Astrocyte of the spinal cord (primary cell): Measurements from ENCODE around the gene TOMM5.

Experiments
- DNase-seq: peaks from one replicate; pipeline ENCODE4 v3.0.0; 2011; ENCODE audit warnings: low read depth, low spot score
- H3K4me3 ChIP-seq: 2 replicates; pipeline ENCODE4 v1.5.1; 2011; ENCODE audit warnings: low read depth, mild to moderate bottlenecking, low read length, moderate library complexity
- CTCF ChIP-seq: IDR thresholded peaks from 2 replicates; pipeline ENCODE4 v1.5.1; 2012; ENCODE audit warnings: low read depth, mild to moderate bottlenecking, low read length, inconsistent platforms
- in situ Hi-C: cut with HindIII; loops from 2 replicates; pipeline ENCODE4 v1.10.0; 2017; ENCODE audit warnings: low sequenced_read_pairs

Gene TOMM5

DNA sequence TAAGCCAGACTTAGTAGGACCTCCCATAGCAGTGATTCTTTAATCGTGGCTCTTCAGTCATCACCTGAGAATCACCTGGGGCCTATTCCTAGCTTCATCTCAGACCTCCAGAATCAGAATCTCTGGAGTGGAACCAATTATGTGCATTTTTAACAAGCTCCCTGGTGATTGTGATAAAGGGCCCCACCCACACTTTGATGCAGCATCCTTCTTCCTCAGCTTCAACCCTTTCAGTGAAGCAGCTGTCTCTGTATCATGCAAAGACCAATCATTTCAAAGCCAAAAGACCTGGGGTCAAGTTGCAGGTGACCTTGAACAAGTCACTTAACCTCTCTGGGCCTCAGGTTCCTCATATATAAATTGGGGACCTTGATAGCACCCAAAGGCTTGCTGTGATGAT is 33.3 kb downstream of the TOMM5 start:
- in situ Hi-C loops = no loop called here
- H3K4me3 ChIP-seq = no peak overlapping the region
- TF ChIP-seq CTCF = no peak
- no peak for DNase-seq

DNA sequence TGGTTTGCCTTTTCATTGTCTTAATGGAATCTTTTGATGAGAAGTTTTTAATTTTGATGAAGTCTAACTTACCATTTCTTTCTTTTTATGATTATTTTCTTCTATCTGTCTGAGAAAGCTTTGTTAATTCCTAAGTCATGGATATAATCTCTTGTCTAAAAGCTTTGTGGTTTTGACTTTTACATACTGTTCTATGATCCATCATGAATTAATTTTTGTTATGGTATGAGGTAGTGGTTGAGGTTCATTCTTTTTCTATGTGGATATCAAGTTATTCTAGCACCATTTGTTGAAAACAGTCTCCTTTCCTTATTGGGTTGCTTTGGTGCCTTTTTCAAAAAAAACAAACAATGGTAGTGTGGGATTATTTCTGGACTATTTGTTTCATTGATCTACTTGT is 36.6 kb downstream of the TOMM5 start:
- H3K4me3 ChIP-seq = no peak overlapping the region
- in situ Hi-C loops = no loop called here
- TF ChIP-seq CTCF = no peak
- DNase-seq = peak; percentile 47

DNA sequence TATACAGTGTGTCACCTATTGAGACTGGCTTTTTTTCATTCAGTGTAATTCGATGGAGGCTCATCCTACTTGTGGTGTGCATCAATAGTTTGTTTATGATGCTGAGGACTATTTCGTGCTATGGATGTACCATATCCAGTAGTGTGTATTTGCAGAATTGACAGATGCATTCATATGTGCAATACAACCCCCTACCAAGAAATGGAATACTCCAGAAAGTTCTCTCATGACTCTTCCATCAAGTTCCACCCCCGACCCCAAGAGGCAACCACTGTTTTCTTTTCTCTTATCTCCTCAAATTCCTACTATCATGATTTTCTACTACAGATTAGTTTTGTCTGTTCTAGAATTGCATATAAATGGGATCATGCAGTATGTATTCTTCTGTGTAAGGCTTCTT is 38.1 kb downstream of the TOMM5 start:
- in situ Hi-C loops = no loop called here
- DNase-seq = no peak
- no peak overlapping the region for H3K4me3 ChIP-seq
- no peak for TF ChIP-seq CTCF

GRCh38 chr9:37551888-37552287 is 40.5 kb downstream of the TOMM5 start:
- no peak overlapping the region for H3K4me3 ChIP-seq
- no peak for DNase-seq
- TF ChIP-seq CTCF = no peak
- in situ Hi-C loops = no loop called here

- DNase-seq = no peak
- no peak for TF ChIP-seq CTCF
- no peak overlapping the region for H3K4me3 ChIP-seq
- in situ Hi-C loops = no loop called here
Observed at GRCh38 chr9:37551468-37551867, 40.9 kb downstream of the TOMM5 start.

- DNase-seq = peak; percentile 47
- in situ Hi-C loops = no loop called here
- no peak for TF ChIP-seq CTCF
- no peak overlapping the region for H3K4me3 ChIP-seq
Observed at GRCh38 chr9:37550781-37551180, 41.6 kb downstream of the TOMM5 start.

DNA sequence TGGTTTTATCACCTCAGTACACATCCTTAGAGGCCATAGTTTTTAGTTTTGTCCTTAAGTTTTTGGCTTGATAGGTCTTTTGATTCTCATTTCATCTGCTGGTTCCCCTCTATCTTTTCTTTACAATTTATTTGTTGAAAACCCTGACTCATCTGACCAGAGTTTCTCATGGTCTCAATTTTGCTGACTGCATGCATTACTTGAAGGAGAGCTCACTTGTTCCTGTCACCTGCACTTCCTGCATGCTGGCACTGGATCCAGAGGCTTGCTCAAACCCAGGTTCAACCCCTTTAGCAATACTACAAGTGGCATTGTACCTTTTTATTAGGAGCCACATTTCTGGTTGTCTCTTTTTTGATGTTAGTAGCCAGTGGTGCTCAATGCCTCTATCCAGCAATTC is 42.9 kb downstream of the TOMM5 start:
- in situ Hi-C loops = no loop called here
- no peak for TF ChIP-seq CTCF
- no peak for DNase-seq
- no peak overlapping the region for H3K4me3 ChIP-seq
